Measurements from ENCODE around the gene CDH13. TPM values are rescaled to one million over a fixed set of nuclear protein-coding genes. Genes with fewer than 3 reads are reported as not detected.

CDH13 gene
- total and polyA plus RNA-seq, 2 donors (not counting 3 experiments of a cell fraction or from before 2014, with no cell fraction given) = 96.6 to 124 TPM

DNA sequence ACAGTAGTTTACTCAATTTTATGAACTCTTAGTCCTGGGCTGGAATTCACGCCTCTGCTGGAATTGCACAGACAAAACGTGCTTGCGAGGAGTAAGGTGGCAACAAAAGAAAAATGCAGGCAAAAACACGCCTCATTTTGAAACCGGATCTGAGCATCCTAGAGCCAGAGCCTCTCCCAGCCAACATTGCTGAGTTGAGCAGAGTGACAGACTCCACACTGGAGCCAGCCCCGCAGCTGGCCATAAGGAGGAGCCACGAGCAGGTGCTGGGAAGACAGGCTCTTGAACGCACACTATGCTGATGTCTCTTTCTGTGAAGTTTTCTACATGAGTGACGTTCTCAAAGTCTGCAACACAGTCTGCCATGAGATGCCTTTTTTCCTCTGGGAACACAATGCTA is 1166.4 kb downstream of the CDH13 start:
- H3K4me1 ChIP-seq (ENCODE audit: control insufficient read depth, extremely low read depth, insufficient read depth, low read length) = no peaks in the 10 kb centered on the region
- H3K9ac ChIP-seq (replicated peaks; ENCODE audit: extremely low read depth, insufficient read depth, low read length) = no peak overlapping the region
- FAIRE-seq = no peak
- POLR2A ChIA-PET = no interaction called here
- H3K27me3 ChIP-seq (ENCODE audit: control insufficient read depth in 2 of 2, insufficient read depth in 2 of 2, low read length in 2 of 2) = no peaks in the 10 kb centered on the region
- H3K9me3 ChIP-seq (replicated peaks; ENCODE audit: control insufficient read depth, insufficient read depth, low read length) = no peaks in the 10 kb centered on the region
- intact Hi-C loops (cut with micrococcal nuclease) (no loop called here), dilution Hi-C loops (cut with MboI; ENCODE audit: extremely low pct_ligation_motif_present, low sequenced_read_pairs) (no loop called here)
- TF ChIP-seq MYC (IDR thresholded peaks at IDR 0.05; ENCODE audit: low read depth, low read length) (no peak), POLR2A (IDR thresholded peaks at IDR 0.05; ENCODE audit: low read depth, low read length) (no peak), GATA2 (IDR thresholded peaks at IDR 0.05; ENCODE audit: insufficient read depth, insufficient read length, low read depth, low read length) (no peak), JUN (IDR thresholded peaks at IDR 0.05; ENCODE audit: borderline replicate concordance, insufficient read depth, insufficient read length, low read depth) (no peak), POLR2AphosphoS5 (IDR thresholded peaks at IDR 0.05; ENCODE audit: insufficient read depth, low read depth, low read length) (no peak), EZH2 (IDR thresholded peaks at IDR 0.05; ENCODE audit: borderline replicate concordance, low read depth, low read length, severe bottlenecking) (no peak), FOS (IDR thresholded peaks at IDR 0.05; ENCODE audit: borderline replicate concordance, insufficient read depth, low read length) (no peak)
- TF ChIP-seq, protein P1, sequence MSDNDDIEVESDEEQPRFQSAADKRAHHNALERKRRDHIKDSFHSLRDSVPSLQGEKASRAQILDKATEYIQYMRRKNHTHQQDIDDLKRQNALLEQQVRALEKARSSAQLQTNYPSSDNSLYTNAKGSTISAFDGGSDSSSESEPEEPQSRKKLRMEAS (IDR thresholded peaks at IDR 0.05; ENCODE audit: insufficient read depth, insufficient read length) = no peak
- TF ChIP-seq, protein P2, sequence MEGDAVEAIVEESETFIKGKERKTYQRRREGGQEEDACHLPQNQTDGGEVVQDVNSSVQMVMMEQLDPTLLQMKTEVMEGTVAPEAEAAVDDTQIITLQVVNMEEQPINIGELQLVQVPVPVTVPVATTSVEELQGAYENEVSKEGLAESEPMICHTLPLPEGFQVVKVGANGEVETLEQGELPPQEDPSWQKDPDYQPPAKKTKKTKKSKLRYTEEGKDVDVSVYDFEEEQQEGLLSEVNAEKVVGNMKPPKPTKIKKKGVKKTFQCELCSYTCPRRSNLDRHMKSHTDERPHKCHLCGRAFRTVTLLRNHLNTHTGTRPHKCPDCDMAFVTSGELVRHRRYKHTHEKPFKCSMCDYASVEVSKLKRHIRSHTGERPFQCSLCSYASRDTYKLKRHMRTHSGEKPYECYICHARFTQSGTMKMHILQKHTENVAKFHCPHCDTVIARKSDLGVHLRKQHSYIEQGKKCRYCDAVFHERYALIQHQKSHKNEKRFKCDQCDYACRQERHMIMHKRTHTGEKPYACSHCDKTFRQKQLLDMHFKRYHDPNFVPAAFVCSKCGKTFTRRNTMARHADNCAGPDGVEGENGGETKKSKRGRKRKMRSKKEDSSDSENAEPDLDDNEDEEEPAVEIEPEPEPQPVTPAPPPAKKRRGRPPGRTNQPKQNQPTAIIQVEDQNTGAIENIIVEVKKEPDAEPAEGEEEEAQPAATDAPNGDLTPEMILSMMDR (IDR thresholded peaks at IDR 0.05; ENCODE audit: extremely low read depth in 1 of 2, insufficient read depth in 1 of 2, low read depth in 1 of 2, low read length in 2 of 2) = no peak
- no peak overlapping the region for H3K4me3 ChIP-seq (replicated peaks in 1 of 3; ENCODE audit: insufficient read depth in 1 of 3, low read depth in 1 of 3, low read length in 3 of 3)
- BruUV-seq (replicated peaks) = no TSS peak
- H2AFZ ChIP-seq (ENCODE audit: low read depth, low read length) = no peak overlapping the region
- H4K20me1 ChIP-seq (replicated peaks; ENCODE audit: control insufficient read depth, extremely low read depth, insufficient read depth, low read length) = no peaks in the 10 kb centered on the region
- no peaks in the 10 kb centered on the region for H3K36me3 ChIP-seq (ENCODE audit: control insufficient read depth in 2 of 2, extremely low read depth in 1 of 2, insufficient read depth in 2 of 2, low read length in 2 of 2)
- no peak overlapping the region for H3K4me2 ChIP-seq (ENCODE audit: insufficient read depth, low read length)
- no peak overlapping the region for H3K27ac ChIP-seq (ENCODE audit: insufficient read depth, low read depth, low read length)
- H3K9me1 ChIP-seq (replicated peaks; ENCODE audit: control insufficient read depth, extremely low read depth, insufficient read depth, low read length) = no peaks in the 10 kb centered on the region
- H3K79me2 ChIP-seq (ENCODE audit: control insufficient read depth, insufficient read depth, low read length) = no peaks in the 10 kb centered on the region
- CTCF ChIA-PET = no interaction called here
- no peak for DNase-seq (ENCODE audit: low read depth, low spot score)

All from endothelial cell of umbilical vein (primary cell).